Tibial nerve (tissue), 4 donors: ENCODE results near the gene WDR88. TPM values are rescaled to one million over a fixed set of nuclear protein-coding genes. Genes with fewer than 3 reads are reported as not detected.

Experiments used
- DNase-seq, 2 donors: peaks; one replicate each; pipeline ENCODE4 v3.0.0-alpha.2; 2019; ENCODE audit warnings: low spot score in 2 of 2
- H3K27ac ChIP-seq, 4 donors: fragments of 200-600 bp; sonication (generic) in 3 of 4; one replicate each; pipeline ENCODE4 v1.5.1; 2017 to 2019; ENCODE audit warnings: mild to moderate bottlenecking in 1 of 4
- H3K27me3 ChIP-seq, 2 donors: fragments of 200-600 bp; sonication (generic) in 1 of 2; one replicate each; pipeline versions ENCODE4 v1.5.1 to v1.6.0; 2017 to 2019
- H3K36me3 ChIP-seq, 3 donors: fragments of 200-600 bp; sonication (generic); one replicate each; pipeline ENCODE4 v1.5.1; 2018 to 2019
- H3K4me1 ChIP-seq, 4 donors: fragments of 200-600 bp; sonication (generic) in 3 of 4; one replicate each; pipeline ENCODE4 v1.5.1; 2017 to 2019
- H3K4me3 ChIP-seq, 4 donors: fragments of 200-600 bp; sonication (generic) in 3 of 4; one replicate each; pipeline ENCODE4 v1.5.1; 2017 to 2019; ENCODE audit warnings: mild to moderate bottlenecking in 1 of 4, moderate library complexity in 1 of 4
- H3K9me3 ChIP-seq, 4 donors: fragments of 200-600 bp; sonication (generic) in 3 of 4; one replicate each; pipeline ENCODE4 v1.5.1; 2017 to 2019
- EP300 ChIP-seq, 2 donors: sonication (generic); formaldehyde crosslinking; IDR thresholded peaks; one replicate each; pipeline ENCODE4 v1.6.1; 2017; ENCODE audit warnings: antibody characterized with exemption in 2 of 2, mild to moderate bottlenecking in 1 of 2
- POLR2A ChIP-seq, 2 donors: fragments of 450-650 bp; IDR thresholded peaks; one replicate each; pipeline ENCODE4 v1.6.1; 2017; ENCODE audit warnings: antibody characterized with exemption in 2 of 2, mild to moderate bottlenecking in 2 of 2, moderate library complexity in 2 of 2
- WGBS, 2 donors: methylation state at CpG; one replicate each; pipeline ENCODE4 v1.1.5; 2018; 5-methylcytosine and 5-hydroxymethylcytosine counted together
- total RNA-seq, 4 donors: library from RNA; depleted of rRNA; stranded (reverse); fragments of >200 nt; gene quantifications; one replicate each; pipeline ENCODE4 v1.1.0, GENCODE V29; 2016
- TF ChIP-seq, protein P1 (sequence below), 5 experiments: fragments of 200-600 bp in 3 of 5; fragments of 450-650 bp in 2 of 5; sonication (generic) in 3 of 5; IDR thresholded peaks; one replicate each; pipeline ENCODE4 v1.5.1; 2016 to 2019; ENCODE audit warnings: antibody characterized with exemption in 5 of 5, mild to moderate bottlenecking in 3 of 5, moderate library complexity in 2 of 5

The WDR88 gene
- total RNA-seq, 4 donors from 2014 or later = not detected

DNA sequence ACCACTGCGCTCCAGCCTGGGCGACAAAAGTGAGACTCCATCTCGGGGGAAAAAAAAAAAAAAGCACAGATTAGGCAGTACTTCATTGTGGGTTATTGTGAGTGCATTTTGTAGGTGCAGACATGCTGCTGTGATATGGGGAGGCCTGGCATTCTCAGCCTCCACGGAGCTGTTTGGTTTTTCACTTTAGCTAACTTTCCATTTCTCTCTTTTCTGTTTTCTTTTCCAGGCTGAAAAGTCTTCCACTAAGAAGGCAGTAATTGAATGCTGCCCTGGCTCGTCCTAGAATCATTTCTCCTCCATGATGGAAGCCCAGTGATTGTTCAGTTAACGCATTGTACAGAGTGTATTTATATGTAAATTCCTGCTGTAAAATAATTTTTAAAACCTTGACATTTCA lies 2.0 kb upstream of the WDR88 start:
- 86 to 88% methylated on average over 6 of the region's 6 CpGs for WGBS, 2 donors
- H3K4me1 ChIP-seq = peaks cover 0 to 10% (median 0%) of the 10 kb centered on the region in 4 donors
- no peak for DNase-seq
- TF ChIP-seq, protein P1, sequence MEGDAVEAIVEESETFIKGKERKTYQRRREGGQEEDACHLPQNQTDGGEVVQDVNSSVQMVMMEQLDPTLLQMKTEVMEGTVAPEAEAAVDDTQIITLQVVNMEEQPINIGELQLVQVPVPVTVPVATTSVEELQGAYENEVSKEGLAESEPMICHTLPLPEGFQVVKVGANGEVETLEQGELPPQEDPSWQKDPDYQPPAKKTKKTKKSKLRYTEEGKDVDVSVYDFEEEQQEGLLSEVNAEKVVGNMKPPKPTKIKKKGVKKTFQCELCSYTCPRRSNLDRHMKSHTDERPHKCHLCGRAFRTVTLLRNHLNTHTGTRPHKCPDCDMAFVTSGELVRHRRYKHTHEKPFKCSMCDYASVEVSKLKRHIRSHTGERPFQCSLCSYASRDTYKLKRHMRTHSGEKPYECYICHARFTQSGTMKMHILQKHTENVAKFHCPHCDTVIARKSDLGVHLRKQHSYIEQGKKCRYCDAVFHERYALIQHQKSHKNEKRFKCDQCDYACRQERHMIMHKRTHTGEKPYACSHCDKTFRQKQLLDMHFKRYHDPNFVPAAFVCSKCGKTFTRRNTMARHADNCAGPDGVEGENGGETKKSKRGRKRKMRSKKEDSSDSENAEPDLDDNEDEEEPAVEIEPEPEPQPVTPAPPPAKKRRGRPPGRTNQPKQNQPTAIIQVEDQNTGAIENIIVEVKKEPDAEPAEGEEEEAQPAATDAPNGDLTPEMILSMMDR (IDR thresholded peaks at IDR 0.05) = no peak
- no peak for TF ChIP-seq POLR2A (IDR thresholded peaks at IDR 0.05)
- TF ChIP-seq EP300 (IDR thresholded peaks at IDR 0.05) = no peak
- no peaks in the 10 kb centered on the region for H3K9me3 ChIP-seq
- H3K4me3 ChIP-seq = no peak overlapping the region
- H3K27ac ChIP-seq = no peak overlapping the region
- H3K36me3 ChIP-seq = peaks cover 0 to 70% (median 10%) of the 10 kb centered on the region in 3 donors
- H3K27me3 ChIP-seq = peaks cover 0 to 7% of the 10 kb centered on the region in 2 donors

DNA sequence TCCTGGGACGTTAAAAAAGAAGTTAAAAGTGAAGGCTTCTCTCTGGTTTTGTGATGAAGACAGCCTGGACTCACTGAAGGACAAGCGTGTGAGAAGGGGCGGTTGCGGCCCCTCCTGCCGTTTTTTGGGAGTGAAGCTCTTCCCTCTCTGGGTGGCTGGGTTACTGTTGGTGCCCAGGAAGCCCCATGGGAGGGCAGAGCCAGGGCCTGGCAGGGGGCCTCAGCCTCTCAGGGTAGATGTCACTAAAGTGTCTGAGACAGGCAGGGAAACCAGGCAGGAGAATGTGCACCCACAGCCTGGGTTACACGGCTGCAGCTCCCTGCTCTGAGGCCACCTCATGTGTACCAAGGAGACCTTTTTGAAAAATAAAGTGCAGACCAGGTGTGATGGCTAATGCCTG lies 1.5 kb upstream of the WDR88 start:
- 88 to 89% methylated on average over 6 of the region's 6 CpGs for WGBS, 2 donors
- no peak for DNase-seq
- H3K36me3 ChIP-seq = peaks cover 0 to 64% (median 10%) of the 10 kb centered on the region in 3 donors

DNA sequence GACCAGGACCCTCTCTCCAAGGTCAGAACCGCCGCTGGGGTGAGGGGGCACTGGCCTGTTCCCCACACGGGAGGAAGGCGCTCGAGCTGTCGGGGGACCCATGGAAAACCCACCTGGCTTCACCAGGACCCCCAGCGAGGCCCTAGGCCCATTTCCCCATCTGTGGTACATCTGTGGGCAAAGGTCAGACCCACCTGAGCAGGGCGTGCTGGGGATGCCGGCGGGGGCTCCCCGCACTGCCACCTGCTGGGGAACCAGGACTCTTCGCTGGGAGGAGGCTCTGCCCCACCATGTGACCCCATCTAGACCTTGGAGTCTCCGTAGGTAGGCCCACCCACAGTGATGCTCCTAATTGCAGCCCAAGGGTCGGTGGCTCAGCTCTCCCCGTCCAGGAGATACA lies 511 bp downstream of the WDR88 start:
- H3K4me1 ChIP-seq = peaks cover 0 to 5% (median 0%) of the 10 kb centered on the region in 4 donors
- no peak overlapping the region for H3K27ac ChIP-seq
- TF ChIP-seq POLR2A (IDR thresholded peaks at IDR 0.05) = no peak
- TF ChIP-seq, protein P1 (IDR thresholded peaks at IDR 0.05) = peak in 1 of 5 experiments; percentile 7
- peaks cover 0 to 27% of the 10 kb centered on the region in 2 donors for H3K27me3 ChIP-seq
- no peak for DNase-seq
- H3K4me3 ChIP-seq = no peak overlapping the region
- WGBS, 2 donors = 80 to 86% methylated on average over 15 of the region's 15 CpGs
- peaks cover 0 to 51% (median 10%) of the 10 kb centered on the region in 3 donors for H3K36me3 ChIP-seq
- H3K9me3 ChIP-seq = no peaks in the 10 kb centered on the region

More for the DNA sequence above, 1.5 kb upstream of the WDR88 start:
- peaks cover 0 to 12% of the 10 kb centered on the region in 2 donors for H3K27me3 ChIP-seq
- TF ChIP-seq POLR2A (IDR thresholded peaks at IDR 0.05) = no peak
- TF ChIP-seq, protein P1 (IDR thresholded peaks at IDR 0.05) = no peak
- TF ChIP-seq EP300 (IDR thresholded peaks at IDR 0.05) = no peak
- H3K27ac ChIP-seq = no peak overlapping the region
- H3K4me3 ChIP-seq = no peak overlapping the region
- peaks cover 0 to 10% (median 0%) of the 10 kb centered on the region in 4 donors for H3K4me1 ChIP-seq
- no peaks in the 10 kb centered on the region for H3K9me3 ChIP-seq

DNA sequence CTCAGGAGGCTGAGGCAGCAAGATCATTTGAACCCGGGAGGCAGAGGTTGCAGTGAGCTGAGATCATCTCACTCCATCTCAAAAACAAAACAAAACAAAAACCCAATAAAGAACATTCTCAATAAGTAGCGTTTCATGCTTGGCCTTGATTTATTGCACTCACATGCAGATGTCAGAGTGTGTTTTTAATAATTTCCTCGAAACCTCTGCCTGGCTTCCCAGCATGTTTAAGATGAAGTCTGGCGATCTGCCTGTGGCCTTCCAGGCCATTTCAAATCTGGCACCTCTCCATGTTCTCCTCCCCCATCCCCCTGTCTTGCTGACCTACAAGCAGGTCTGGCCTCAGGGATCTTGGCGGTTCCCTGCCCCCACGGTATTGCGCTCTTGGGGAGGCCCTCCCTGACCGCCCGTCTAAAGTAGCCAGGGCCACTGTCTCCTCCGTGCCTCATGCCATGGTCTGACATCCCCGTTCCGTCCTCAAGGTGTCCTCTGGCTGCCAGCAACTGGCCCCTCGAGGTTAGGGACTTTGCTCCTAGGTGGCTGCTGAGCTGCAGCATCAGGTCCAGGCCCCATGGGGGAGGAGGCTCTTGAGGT lies 1.6 kb downstream of the WDR88 start:
- H3K9me3 ChIP-seq = no peaks in the 10 kb centered on the region
- no peak for DNase-seq
- H3K27me3 ChIP-seq = peaks cover 0 to 27% of the 10 kb centered on the region in 2 donors
- WGBS, 2 donors = 45 to 47% methylated on average over 12 to 13 of the region's 13 CpGs
- H3K36me3 ChIP-seq = peaks cover 0 to 40% (median 9%) of the 10 kb centered on the region in 3 donors
- peaks cover 0 to 5% (median 0%) of the 10 kb centered on the region in 4 donors for H3K4me1 ChIP-seq
- H3K4me3 ChIP-seq = no peak overlapping the region
- H3K27ac ChIP-seq = no peak overlapping the region
- TF ChIP-seq EP300 (IDR thresholded peaks at IDR 0.05) = no peak
- no peak for TF ChIP-seq POLR2A (IDR thresholded peaks at IDR 0.05)
- TF ChIP-seq, protein P1 (IDR thresholded peaks at IDR 0.05) = no peak

DNA sequence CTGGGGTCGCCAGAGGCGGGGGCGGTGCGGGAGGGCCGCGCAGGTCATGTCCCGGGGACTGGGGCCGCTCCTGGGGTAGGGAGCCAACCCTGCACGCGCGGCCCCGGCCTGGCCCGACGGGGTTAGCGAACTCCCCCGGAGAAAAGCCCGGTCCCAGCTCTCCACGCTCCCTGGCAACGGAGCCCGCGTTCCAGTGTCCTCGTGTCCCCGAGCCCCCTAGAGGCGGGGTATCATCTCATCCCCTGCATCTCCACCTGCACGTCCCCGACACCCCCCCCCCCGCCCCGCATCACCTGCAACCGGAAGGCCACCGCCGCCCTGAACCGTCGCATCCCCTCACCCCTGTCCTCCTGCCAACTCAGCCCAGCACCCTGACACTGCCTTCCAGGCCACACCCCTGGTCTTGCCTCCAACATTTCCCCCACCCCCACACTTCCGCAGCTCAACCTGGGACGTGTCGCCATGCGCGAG lies 2.7 kb downstream of the WDR88 start:
- Histone ChIP-seq H3K9me3 (no peaks in the 10 kb centered on the region), H3K27me3 (peaks cover 0 to 27% of the 10 kb centered on the region in 2 donors), H3K4me3 (no peak overlapping the region), H3K27ac (no peak overlapping the region), H3K36me3 (peaks cover 0 to 29% (median 0%) of the 10 kb centered on the region in 3 donors), H3K4me1 (peaks cover 0 to 5% (median 0%) of the 10 kb centered on the region in 4 donors)
- no peak for DNase-seq
- TF ChIP-seq EP300 (IDR thresholded peaks at IDR 0.05) = no peak
- TF ChIP-seq POLR2A (IDR thresholded peaks at IDR 0.05) = no peak
- TF ChIP-seq, protein P1 (IDR thresholded peaks at IDR 0.05) = no peak
- 11 to 13% methylated on average over 34 to 35 of the region's 38 CpGs for WGBS, 2 donors
